HCT116 (cell line): ENCODE measurements around the gene MX2. TPM values are rescaled to one million over a fixed set of nuclear protein-coding genes. Genes with fewer than 3 reads are reported as not detected.

Source experiments
- ATAC-seq: fragments of 200-7000 bp; cut with Tn5 transposase; 2 replicates; pipeline ENCODE4 v1.9.1; 2020; ENCODE audit warnings: mild to moderate bottlenecking, moderate library complexity
- BruUV-seq: library from RNA; stranded (reverse); fragments of 400-500 nt; replicated peaks from 2 replicates; lab custom pipeline; 2021; lab: Mats Ljungman, UMichigan
- CTCF ChIA-PET: fragments of 300-600 bp; sonication (Branson Sonifier 250); formaldehyde crosslinking; loops from one replicate; lab custom pipeline; 2021; ENCODE audit warnings: antibody characterized with exemption; lab: Charles Lee
- POLR2A ChIA-PET: fragments of 300-600, 350-600 bp; sonication (Branson Sonifier 250); formaldehyde crosslinking; loops from one replicate; lab custom pipeline; 2021; ENCODE audit warnings: antibody characterized with exemption; lab: Charles Lee
- RAD21 ChIA-PET, 2 experiments: fragments of 300-600 bp; sonication (Branson Sonifier 250); formaldehyde crosslinking; loops; one replicate each; lab custom pipeline; 2023; ENCODE audit warnings: low total read pairs in 2 of 2; ENCODE audit not compliant: uncharacterized antibody in 2 of 2, unreplicated experiment in 2 of 2, low non-redundant PET in 1 of 2; lab: Charles Lee
- DNase-seq: peaks from one replicate; pipeline ENCODE4 v3.0.0-alpha.2; 2010; ENCODE audit warnings: low read depth, low spot score
- H2AFZ ChIP-seq: fragments of 200-600 bp; shearing (Covaris generic), sonication (generic); 2 replicates; pipeline ENCODE4 v1.6.1; 2017; ENCODE audit warnings: low read depth, mixed run types, mixed read lengths, antibody characterized with exemption, low read length; ENCODE audit not compliant: poor library complexity, severe bottlenecking
- H3K27ac ChIP-seq: 2 replicates; pipeline ENCODE4 v1.5.1; 2012; ENCODE audit warnings: low read depth, low read length
- H3K27me3 ChIP-seq: fragments of 200-600 bp; sonication (generic); 2 replicates; pipeline ENCODE4 v1.6.1; 2016; ENCODE audit warnings: mixed run types, low read length, mixed read lengths; ENCODE audit not compliant: insufficient read depth
- H3K36me3 ChIP-seq, 2 experiments: fragments of 200-500 bp in 1 of 2; fragments of 200-600 bp in 1 of 2; sonication (Bioruptor generic) in 1 of 2; sonication (generic) in 1 of 2; 2 replicates each; pipeline versions ENCODE4 v1.5.1 to v1.6.1; 2014 to 2016; ENCODE audit warnings: low read length in 2 of 2, inconsistent platforms in 1 of 2, mixed read lengths in 1 of 2, mixed run types in 1 of 2; ENCODE audit not compliant: insufficient read depth in 2 of 2, control insufficient read depth in 1 of 2
- H3K4me1 ChIP-seq, 2 experiments: fragments of 200-600 bp in 1 of 2; sonication (generic) in 1 of 2; 2 replicates each; pipeline versions ENCODE4 v1.5.1 to v1.6.1; 2012 to 2017; ENCODE audit warnings: low read length in 2 of 2, inconsistent platforms in 1 of 2, mild to moderate bottlenecking in 1 of 2, mixed read lengths in 1 of 2, mixed run types in 1 of 2, moderate library complexity in 1 of 2; ENCODE audit not compliant: insufficient read depth in 2 of 2, control insufficient read depth in 1 of 2
- H3K4me2 ChIP-seq: fragments of 200-600 bp; sonication (generic); 2 replicates; pipeline ENCODE4 v1.6.1; 2017; ENCODE audit warnings: mixed run types, low read length, mixed read lengths
- H3K4me3 ChIP-seq, 2 experiments: fragments of 200-600 bp in 1 of 2; sonication (generic) in 1 of 2; replicated peaks in 1 of 2; 2 replicates each; pipeline ENCODE4 v1.5.1; 2011 to 2016; ENCODE audit warnings: low read length in 2 of 2, control low read depth in 1 of 2, low read depth in 1 of 2, mild to moderate bottlenecking in 1 of 2, mixed read lengths in 1 of 2, mixed run types in 1 of 2
- H3K79me2 ChIP-seq: fragments of 200-600 bp; sonication (generic); 2 replicates; pipeline ENCODE4 v1.6.1; 2017; ENCODE audit warnings: mild to moderate bottlenecking, mixed run types, low read length, moderate library complexity, mixed read lengths; ENCODE audit not compliant: insufficient read depth
- H3K9ac ChIP-seq: fragments of 200-600 bp; sonication (generic); 2 replicates; pipeline ENCODE4 v1.6.1; 2016; ENCODE audit warnings: low read length, mixed read lengths
- H3K9me2 ChIP-seq: fragments of 200-600 bp; sonication (generic), shearing (Covaris generic); 2 replicates; pipeline ENCODE4 v1.6.1; 2017; ENCODE audit warnings: mixed run types, mild to moderate bottlenecking, moderate library complexity; ENCODE audit not compliant: insufficient read depth
- H3K9me3 ChIP-seq, 2 experiments: fragments of 200-500 bp in 1 of 2; fragments of 200-600 bp in 1 of 2; sonication (Bioruptor generic) in 1 of 2; sonication (generic) in 1 of 2; 2 replicates each; pipeline ENCODE4 v1.6.1; 2014 to 2017; ENCODE audit warnings: low read length in 2 of 2, mixed read lengths in 2 of 2, inconsistent platforms in 1 of 2, low read depth in 1 of 2, mild to moderate bottlenecking in 1 of 2, mixed run types in 1 of 2, moderate library complexity in 1 of 2; ENCODE audit not compliant: control insufficient read depth in 1 of 2, insufficient read depth in 1 of 2
- H4K20me1 ChIP-seq: fragments of 200-600 bp; sonication (generic), shearing (Covaris generic); 2 replicates; pipeline ENCODE4 v1.6.1; 2017; ENCODE audit warnings: mixed run types, mild to moderate bottlenecking, moderate library complexity; ENCODE audit not compliant: insufficient read depth
- CEBPB ChIP-seq: IDR thresholded peaks from 2 replicates; pipeline ENCODE4 v1.6.1; 2012; ENCODE audit warnings: low read depth
- ELF1 ChIP-seq: IDR thresholded peaks from 2 replicates; pipeline ENCODE4 v1.6.1; 2012; ENCODE audit warnings: low read depth, borderline replicate concordance
- EZH2 ChIP-seq: fragments of 200-600 bp; sonication (generic); IDR thresholded peaks from 2 replicates; pipeline ENCODE4 v1.6.1; 2017; ENCODE audit warnings: antibody characterized with exemption, mixed run types
- FOSL1 ChIP-seq: IDR thresholded peaks from 2 replicates; pipeline ENCODE4 v1.6.1; 2012; ENCODE audit warnings: low read depth
- JUND ChIP-seq: IDR thresholded peaks from 2 replicates; pipeline ENCODE4 v1.6.1; 2012
- MAX ChIP-seq: IDR thresholded peaks from 2 replicates; pipeline ENCODE4 v1.6.1; 2012
- POLR2A ChIP-seq: IDR thresholded peaks from 2 replicates; pipeline ENCODE4 v1.7.0; 2011; ENCODE audit warnings: borderline replicate concordance; ENCODE audit not compliant: insufficient read depth, insufficient read length; ENCODE audit errors: extremely low read depth
- POLR2AphosphoS5 ChIP-seq: IDR thresholded peaks from 2 replicates; pipeline ENCODE4 v1.6.1; 2011; ENCODE audit warnings: mild to moderate bottlenecking, low read depth, low read length, moderate library complexity
- RAD21 ChIP-seq: IDR thresholded peaks from 2 replicates; pipeline ENCODE4 v1.6.1; 2012; ENCODE audit warnings: low read depth, mild to moderate bottlenecking
- REST ChIP-seq: IDR thresholded peaks from 2 replicates; pipeline ENCODE4 v1.6.1; 2012; ENCODE audit warnings: low read depth
- SIN3A ChIP-seq: IDR thresholded peaks from 2 replicates; pipeline ENCODE4 v1.6.1; 2012; ENCODE audit warnings: low read depth
- SP1 ChIP-seq: IDR thresholded peaks from 2 replicates; pipeline ENCODE4 v1.6.1; 2012; ENCODE audit warnings: low read depth
- SRF ChIP-seq: IDR thresholded peaks from 2 replicates; pipeline ENCODE4 v1.6.1; 2012; ENCODE audit warnings: low read depth
- TCF7L2 ChIP-seq: IDR thresholded peaks from 2 replicates; pipeline ENCODE4 v1.7.0; 2011; ENCODE audit warnings: borderline replicate concordance, inconsistent platforms; ENCODE audit not compliant: insufficient read depth, insufficient read length; ENCODE audit errors: extremely low read depth
- YY1 ChIP-seq: IDR thresholded peaks from 2 replicates; pipeline ENCODE4 v1.6.1; 2011; ENCODE audit warnings: low read length, low read depth, moderate library complexity, mild to moderate bottlenecking; ENCODE audit not compliant: insufficient replicate concordance; ENCODE audit errors: extremely low read depth
- ZFX ChIP-seq: fragments of 450-650 bp; IDR thresholded peaks from 2 replicates; pipeline ENCODE4 v1.6.1; 2017
- ZNF274 ChIP-seq: fragments of 200-500 bp; sonication (Bioruptor generic); IDR thresholded peaks from 2 replicates; pipeline ENCODE4 v1.6.1; 2014; ENCODE audit warnings: mild to moderate bottlenecking, low read depth, low read length, inconsistent platforms
- intact Hi-C: fragments of 100-400 bp; cut with micrococcal nuclease; formaldehyde crosslinking; loops from 2 replicates; pipeline ENCODE4 v1.10.0; 2022
- total RNA-seq: library from RNA; stranded (reverse); gene quantifications from one replicate; pipeline ENCODE4 v1.2.1, GENCODE V29; 2021; ENCODE audit not compliant: unreplicated experiment
- TF ChIP-seq, protein P1 (sequence below), 3 experiments: fragments of 200-600 bp in 1 of 3; sonication (generic) in 1 of 3; IDR thresholded peaks in 2 of 3; conservative IDR thresholded peaks in 1 of 3; 2 replicates each; pipeline ENCODE4 v1.5.1; 2012 to 2017; ENCODE audit warnings: low read depth in 2 of 3, low read length in 2 of 3, antibody characterized with exemption in 1 of 3, borderline replicate concordance in 1 of 3, control low read depth in 1 of 3, mild to moderate bottlenecking in 1 of 3, mixed read lengths in 1 of 3, mixed run types in 1 of 3, moderate library complexity in 1 of 3; ENCODE audit not compliant: insufficient read depth in 1 of 3
- TF ChIP-seq, protein P2 (sequence below): IDR thresholded peaks from 2 replicates; pipeline ENCODE4 v1.6.1; 2011; ENCODE audit warnings: mild to moderate bottlenecking, low read length, moderate library complexity; ENCODE audit not compliant: insufficient replicate concordance; ENCODE audit errors: extremely low read depth
- TF ChIP-seq, protein P3 (sequence below): IDR thresholded peaks from 2 replicates; pipeline ENCODE4 v1.6.1; 2012

Gene MX2
- total RNA-seq, 1 experiment from 2014 or later = 0.22 TPM

DNA sequence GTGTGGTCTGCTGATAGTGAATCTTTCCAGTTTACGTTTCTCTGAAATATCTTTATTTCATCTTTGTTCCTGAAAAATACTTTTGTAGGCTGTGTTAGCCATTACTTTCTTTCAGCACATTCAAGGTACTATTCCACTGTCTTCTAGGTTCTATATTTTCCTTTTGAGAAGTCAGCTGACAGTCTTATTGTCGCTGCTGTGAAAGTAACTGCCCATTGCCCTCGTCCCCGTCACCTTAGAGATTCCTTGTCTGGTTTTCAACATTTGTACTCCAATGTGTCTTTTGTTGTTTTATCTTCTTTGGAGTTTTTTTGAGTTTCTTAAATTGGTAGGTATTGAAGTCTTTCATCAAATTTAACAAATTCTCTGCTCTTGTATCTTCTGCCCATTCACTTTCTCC is 19.8 kb upstream of the MX2 start:
- Histone ChIP-seq H3K9me2 (no peaks in the 10 kb centered on the region), H3K9ac (no peak overlapping the region), H3K9me3 (peaks cover 3 to 8% of the 10 kb centered on the region in 2 experiments; a peak in 1 of 4 replicates), H2AFZ (no peak overlapping the region), H3K79me2 (no peaks in the 10 kb centered on the region), H3K4me1 (no peaks in the 10 kb centered on the region), H3K27me3 (peaks cover 10% of the 10 kb centered on the region; the same call in 1 of the 2 replicates), H3K4me3 (no peak overlapping the region), H3K4me2 (no peak overlapping the region), H3K27ac (no peak overlapping the region), H3K36me3 (no peaks in the 10 kb centered on the region), H4K20me1 (no peaks in the 10 kb centered on the region)
- DNase-seq = no peak
- ATAC-seq = no peak
- no TSS peak for BruUV-seq
- intact Hi-C loops = no loop called here
- ChIA-PET CTCF (no interaction called here), POLR2A (no interaction called here), RAD21 (no interaction called here)
- TF ChIP-seq JUND (no peak), FOSL1 (no peak), TCF7L2 (no peak), EZH2 (no peak), ELF1 (no peak), CEBPB (no peak), POLR2A (no peak), ZNF274 (no peak), RAD21 (no peak), POLR2AphosphoS5 (no peak), SP1 (no peak), REST (no peak), ZFX (no peak), MAX (no peak), SIN3A (no peak), SRF (no peak), YY1 (no peak)
- TF ChIP-seq, protein P1, sequence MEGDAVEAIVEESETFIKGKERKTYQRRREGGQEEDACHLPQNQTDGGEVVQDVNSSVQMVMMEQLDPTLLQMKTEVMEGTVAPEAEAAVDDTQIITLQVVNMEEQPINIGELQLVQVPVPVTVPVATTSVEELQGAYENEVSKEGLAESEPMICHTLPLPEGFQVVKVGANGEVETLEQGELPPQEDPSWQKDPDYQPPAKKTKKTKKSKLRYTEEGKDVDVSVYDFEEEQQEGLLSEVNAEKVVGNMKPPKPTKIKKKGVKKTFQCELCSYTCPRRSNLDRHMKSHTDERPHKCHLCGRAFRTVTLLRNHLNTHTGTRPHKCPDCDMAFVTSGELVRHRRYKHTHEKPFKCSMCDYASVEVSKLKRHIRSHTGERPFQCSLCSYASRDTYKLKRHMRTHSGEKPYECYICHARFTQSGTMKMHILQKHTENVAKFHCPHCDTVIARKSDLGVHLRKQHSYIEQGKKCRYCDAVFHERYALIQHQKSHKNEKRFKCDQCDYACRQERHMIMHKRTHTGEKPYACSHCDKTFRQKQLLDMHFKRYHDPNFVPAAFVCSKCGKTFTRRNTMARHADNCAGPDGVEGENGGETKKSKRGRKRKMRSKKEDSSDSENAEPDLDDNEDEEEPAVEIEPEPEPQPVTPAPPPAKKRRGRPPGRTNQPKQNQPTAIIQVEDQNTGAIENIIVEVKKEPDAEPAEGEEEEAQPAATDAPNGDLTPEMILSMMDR (IDR thresholded peaks at IDR 0.05 in 2 of 3, conservative IDR thresholded peaks at IDR 0.05 in 1 of 3; ENCODE audit: borderline replicate concordance in 1 of 3, insufficient read depth in 1 of 3, low read depth in 2 of 3, low read length in 2 of 3) = no peak
- TF ChIP-seq, protein P2, sequence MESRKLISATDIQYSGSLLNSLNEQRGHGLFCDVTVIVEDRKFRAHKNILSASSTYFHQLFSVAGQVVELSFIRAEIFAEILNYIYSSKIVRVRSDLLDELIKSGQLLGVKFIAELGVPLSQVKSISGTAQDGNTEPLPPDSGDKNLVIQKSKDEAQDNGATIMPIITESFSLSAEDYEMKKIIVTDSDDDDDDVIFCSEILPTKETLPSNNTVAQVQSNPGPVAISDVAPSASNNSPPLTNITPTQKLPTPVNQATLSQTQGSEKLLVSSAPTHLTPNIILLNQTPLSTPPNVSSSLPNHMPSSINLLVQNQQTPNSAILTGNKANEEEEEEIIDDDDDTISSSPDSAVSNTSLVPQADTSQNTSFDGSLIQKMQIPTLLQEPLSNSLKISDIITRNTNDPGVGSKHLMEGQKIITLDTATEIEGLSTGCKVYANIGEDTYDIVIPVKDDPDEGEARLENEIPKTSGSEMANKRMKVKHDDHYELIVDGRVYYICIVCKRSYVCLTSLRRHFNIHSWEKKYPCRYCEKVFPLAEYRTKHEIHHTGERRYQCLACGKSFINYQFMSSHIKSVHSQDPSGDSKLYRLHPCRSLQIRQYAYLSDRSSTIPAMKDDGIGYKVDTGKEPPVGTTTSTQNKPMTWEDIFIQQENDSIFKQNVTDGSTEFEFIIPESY = no peak
- TF ChIP-seq, protein P3, sequence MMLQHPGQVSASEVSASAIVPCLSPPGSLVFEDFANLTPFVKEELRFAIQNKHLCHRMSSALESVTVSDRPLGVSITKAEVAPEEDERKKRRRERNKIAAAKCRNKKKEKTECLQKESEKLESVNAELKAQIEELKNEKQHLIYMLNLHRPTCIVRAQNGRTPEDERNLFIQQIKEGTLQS = no peak
